Central memory CD4-positive, alpha-beta T cell (primary cell): Measurements from ENCODE around the gene CYSTM1.

Experiments
- DNase-seq: peaks from one replicate; pipeline ENCODE4 v3.0.0; 2022

CYSTM1 gene

GRCh38 chr5:140261403-140262171, 86.6 kb downstream of the CYSTM1 start:
- peak; percentile 54 for DNase-seq

GRCh38 chr5:140262221-140262620, 87.2 kb downstream of the CYSTM1 start:
- no peak for DNase-seq

- DNase-seq: no peak
Measured at GRCh38 chr5:140262839-140263238, 87.9 kb downstream of the CYSTM1 start.

GRCh38 chr5:140265845-140266244, 90.9 kb downstream of the CYSTM1 start:
- no peak for DNase-seq

GRCh38 chr5:140266471-140267200, 91.6 kb downstream of the CYSTM1 start:
- DNase-seq: no peak

- peak; percentile 10 for DNase-seq
Measured at GRCh38 chr5:140267201-140267540, 92.2 kb downstream of the CYSTM1 start.

- DNase-seq: no peak
Measured at GRCh38 chr5:140267559-140268018, 92.6 kb downstream of the CYSTM1 start.

GRCh38 chr5:140270008-140270407, 95.0 kb downstream of the CYSTM1 start:
- DNase-seq: no peak

- no peak for DNase-seq
Measured at GRCh38 chr5:140273401-140273877, 98.5 kb downstream of the CYSTM1 start.

- no peak for DNase-seq
Measured at GRCh38 chr5:140275837-140276236, 100.8 kb downstream of the CYSTM1 start.

- DNase-seq: no peak
Measured at GRCh38 chr5:140282266-140282665, 107.3 kb downstream of the CYSTM1 start.

GRCh38 chr5:140284013-140284412, 109.0 kb downstream of the CYSTM1 start:
- DNase-seq: no peak

GRCh38 chr5:140286424-140286823, 111.4 kb downstream of the CYSTM1 start:
- DNase-seq: no peak

- DNase-seq: no peak
Measured at GRCh38 chr5:140287801-140288521, 113.0 kb downstream of the CYSTM1 start.

- no peak for DNase-seq
Measured at GRCh38 chr5:140292212-140293036, 117.4 kb downstream of the CYSTM1 start.
